ENCODE measurements around the gene FKBP5.
"Not testable (repeated sequence)": the region's sequence is repeated elsewhere in the genome, so short reads cannot be mapped to it uniquely, and the experiment has no call there.

FKBP5 gene

DNA sequence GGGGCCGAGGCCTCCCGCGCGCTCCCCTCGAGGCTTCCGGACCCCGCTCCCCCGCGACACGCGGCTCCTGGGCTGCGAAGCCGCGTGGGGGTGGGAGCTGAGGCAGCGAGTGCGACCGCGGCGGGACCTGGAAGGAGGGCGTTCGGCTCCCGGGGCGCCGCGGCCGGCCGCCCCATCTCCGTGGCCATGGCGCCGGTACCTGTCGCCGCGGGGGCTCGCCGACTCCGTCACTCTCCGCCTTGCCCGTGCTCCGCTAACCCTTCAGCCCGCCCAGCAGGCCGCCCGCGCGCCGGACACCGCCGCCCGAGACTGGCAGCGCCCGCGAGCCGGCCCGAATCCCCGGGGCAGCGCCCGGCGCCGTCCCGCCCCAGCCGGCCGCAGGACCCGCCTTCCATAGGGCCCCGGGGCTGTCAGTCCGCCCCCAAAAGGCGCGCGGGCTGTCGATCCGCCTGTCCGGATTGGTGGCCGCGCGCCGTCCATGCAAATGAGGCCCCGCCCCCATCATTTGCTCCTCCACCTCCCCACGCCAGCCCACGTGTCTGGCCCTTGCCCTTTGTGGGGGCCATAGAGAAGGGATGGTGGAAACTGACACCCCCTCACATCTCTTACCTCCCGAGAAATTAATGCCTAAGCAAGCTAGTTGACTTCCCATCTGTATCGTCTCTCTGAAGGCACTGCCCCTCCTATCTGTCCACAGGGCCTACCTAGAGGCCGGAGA lies at the start of gene FKBP5:
FKBP5 (minus strand) TSS at position 311 of the 718 bp plus-strand sequence. CDS start 46,091 bp downstream, outside the sequence.
- peak; percentile 90 for DNase-seq

GRCh38 chr6:35737413-35738211 lies 48.9 kb upstream of the FKBP5 start:
- DNase-seq, result no peak

- no peak for DNase-seq
Observed at GRCh38 chr6:35736982-35737412, 48.3 kb upstream of the FKBP5 start, which contains the start of gene ARMC12. ARMC12 (plus strand) TSS chr6:35737032; CDS start chr6:35737109, 77 bp downstream.

- peak; percentile 87 for DNase-seq
Observed at GRCh38 chr6:35736253-35736894, 47.7 kb upstream of the FKBP5 start.

GRCh38 chr6:35735452-35735851 lies 46.7 kb upstream of the FKBP5 start:
- DNase-seq, result no peak

DNA sequence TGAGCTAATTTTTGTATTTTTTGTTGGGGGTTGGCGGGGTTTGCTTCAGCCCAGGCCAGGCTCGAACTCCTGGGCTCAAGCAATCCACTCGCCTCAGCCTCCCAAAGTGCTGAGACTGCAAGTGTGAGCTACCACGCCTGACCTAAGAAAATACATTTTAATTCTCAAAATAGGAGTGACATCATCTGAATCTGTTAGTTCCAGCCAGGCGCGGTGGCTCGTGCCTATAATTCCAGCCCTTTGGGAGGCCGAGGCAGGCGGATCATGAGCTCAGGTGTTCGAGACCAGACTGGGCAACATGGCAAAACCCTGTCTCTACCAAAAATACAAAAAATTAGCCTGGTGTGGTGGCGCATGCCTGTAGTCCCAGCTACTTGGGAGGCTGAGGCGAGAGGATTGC lies 45.6 kb upstream of the FKBP5 start:
- not testable (repeated sequence) for DNase-seq

- DNase-seq, result no peak
Observed at GRCh38 chr6:35733633-35734032, 44.9 kb upstream of the FKBP5 start.

- DNase-seq, result peak; percentile 93
Observed at GRCh38 chr6:35731736-35732532, 43.2 kb upstream of the FKBP5 start.

- peak; percentile 92 for DNase-seq
Observed at GRCh38 chr6:35731414-35731735, 42.7 kb upstream of the FKBP5 start.

GRCh38 chr6:35730745-35731413 lies 42.2 kb upstream of the FKBP5 start:
- DNase-seq, result no peak

DNA sequence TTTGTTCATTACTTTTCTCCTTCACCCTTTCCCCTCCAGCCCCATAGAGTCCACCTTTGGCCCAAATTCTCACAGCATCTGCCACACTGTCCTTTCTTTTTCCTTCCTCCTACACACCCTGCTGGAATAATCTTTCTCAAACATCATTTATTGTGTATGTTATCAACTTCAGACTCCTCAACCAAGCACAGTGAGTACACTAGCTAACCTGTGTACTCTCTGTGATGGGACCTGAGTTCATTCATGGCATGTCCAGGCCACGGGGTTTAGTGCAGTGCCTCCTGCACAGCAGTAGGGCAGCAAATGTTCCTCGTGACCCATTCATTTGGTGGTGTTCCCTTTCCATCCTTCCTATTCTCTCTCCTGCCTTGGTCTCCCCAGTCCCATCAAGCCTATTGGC lies 41.0 kb upstream of the FKBP5 start:
- DNase-seq, result no peak

GRCh38 chr6:35728683-35729678 lies 40.3 kb upstream of the FKBP5 start:
- peak; percentile 46 for DNase-seq

GRCh38 chr6:35727935-35728682 lies 39.4 kb upstream of the FKBP5 start:
- peak; percentile 85 for DNase-seq

DNA sequence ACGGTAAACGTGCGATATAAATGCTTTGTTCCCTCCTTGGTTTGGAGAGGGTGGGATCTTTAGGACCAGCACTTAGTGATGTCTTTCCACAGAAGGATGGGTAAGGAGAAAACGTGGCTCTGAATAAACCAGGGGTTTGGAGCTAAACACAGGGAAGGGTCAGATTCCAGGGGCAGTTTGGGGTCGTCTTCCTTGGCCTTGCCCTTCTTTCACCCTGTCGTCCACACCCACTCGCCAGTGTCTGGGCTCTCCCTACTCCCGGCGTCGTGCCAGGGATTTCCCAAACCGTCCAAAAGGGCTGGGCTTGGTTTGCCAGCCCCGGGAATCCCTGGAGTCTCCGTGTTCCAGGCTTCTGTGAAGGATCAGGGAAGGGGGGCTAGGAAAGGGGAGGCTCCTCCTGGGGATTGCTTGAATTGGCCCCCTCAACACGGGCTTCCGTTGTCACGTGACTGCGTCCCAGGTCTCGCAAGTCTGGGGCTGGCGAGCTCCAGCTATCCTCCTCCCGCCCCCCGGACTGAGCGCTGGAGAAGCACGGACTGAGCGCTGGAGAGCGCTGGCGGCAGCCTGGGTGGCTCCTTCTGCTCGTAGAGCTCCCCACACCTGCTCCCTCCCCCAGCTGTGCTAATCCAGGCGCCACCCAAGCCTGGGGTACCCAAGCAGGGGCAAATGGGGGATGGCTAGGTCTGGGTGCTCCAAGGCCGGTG lies 38.7 kb upstream of the FKBP5 start:
- DNase-seq, result no peak

GRCh38 chr6:35725721-35726438 lies 37.2 kb upstream of the FKBP5 start:
- no peak for DNase-seq

GRCh38 chr6:35725081-35725708 lies 36.5 kb upstream of the FKBP5 start:
- DNase-seq, result no peak

DNA sequence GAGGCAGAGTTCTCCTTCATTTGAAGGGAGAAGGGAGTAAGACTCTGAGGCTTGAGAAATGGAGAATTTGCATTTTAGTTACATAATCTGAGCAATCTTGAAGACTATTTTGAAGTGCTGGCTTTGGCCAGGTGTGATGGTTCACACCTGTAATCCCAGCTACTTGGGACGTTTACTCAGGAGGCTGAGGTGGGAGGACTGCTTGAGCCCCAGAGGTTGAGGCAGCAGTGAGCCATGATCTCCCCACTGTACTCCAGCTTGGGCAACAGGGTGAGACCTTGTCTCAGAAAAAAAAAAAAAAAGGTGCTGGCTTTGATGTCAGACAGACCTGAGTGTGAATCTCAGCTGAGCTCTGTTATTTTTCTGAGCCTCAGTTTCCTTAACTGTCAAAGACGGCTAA lies 35.8 kb upstream of the FKBP5 start:
- no peak for DNase-seq

DNA sequence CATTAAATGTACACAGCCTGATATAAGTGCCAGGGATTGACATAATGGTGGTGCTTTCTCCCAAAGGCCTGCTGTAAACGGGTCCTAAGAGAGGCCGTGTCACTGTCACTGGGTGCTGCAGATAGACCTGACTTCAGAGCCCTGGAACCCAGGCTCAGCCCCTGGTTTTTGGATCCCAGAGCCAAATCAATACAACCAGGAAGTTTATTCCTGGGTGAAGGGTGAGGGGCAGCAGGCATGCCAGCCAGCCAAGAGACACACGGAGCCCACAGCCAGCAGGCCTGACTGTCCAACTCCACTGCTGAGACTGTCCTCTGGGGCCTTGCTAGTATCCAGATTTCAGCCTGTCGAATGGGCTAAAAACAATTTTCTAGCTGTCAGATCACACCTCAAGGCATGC lies 35.3 kb upstream of the FKBP5 start:
- DNase-seq, result no peak
